ENCODE measurements around the gene ADA.

DNA sequence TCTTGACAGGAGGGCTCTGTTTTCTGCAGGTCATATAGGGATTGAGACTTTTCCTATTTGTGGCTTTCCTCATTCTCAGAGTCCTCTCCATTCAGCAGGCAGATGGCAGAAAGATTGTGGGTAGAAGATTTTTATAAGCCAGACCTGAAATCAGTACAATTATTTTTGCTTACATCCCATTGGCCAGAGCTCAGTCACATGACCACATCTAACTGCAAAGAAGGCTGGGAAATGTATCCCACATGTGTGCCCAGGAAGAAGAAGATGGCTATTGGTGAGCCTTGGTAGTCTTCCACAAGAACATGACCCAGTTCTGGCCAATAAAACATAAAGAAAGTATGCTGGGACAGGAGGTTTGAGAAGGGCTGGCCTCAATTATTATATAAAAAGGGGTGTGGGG is 42.1 kb upstream of the ADA start:
- no peak for TF ChIP-seq EZH2 (IDR thresholded peaks at IDR 0.05; ENCODE audit: borderline replicate concordance, low read depth, low read length, severe bottlenecking)
- TF ChIP-seq, protein P1, sequence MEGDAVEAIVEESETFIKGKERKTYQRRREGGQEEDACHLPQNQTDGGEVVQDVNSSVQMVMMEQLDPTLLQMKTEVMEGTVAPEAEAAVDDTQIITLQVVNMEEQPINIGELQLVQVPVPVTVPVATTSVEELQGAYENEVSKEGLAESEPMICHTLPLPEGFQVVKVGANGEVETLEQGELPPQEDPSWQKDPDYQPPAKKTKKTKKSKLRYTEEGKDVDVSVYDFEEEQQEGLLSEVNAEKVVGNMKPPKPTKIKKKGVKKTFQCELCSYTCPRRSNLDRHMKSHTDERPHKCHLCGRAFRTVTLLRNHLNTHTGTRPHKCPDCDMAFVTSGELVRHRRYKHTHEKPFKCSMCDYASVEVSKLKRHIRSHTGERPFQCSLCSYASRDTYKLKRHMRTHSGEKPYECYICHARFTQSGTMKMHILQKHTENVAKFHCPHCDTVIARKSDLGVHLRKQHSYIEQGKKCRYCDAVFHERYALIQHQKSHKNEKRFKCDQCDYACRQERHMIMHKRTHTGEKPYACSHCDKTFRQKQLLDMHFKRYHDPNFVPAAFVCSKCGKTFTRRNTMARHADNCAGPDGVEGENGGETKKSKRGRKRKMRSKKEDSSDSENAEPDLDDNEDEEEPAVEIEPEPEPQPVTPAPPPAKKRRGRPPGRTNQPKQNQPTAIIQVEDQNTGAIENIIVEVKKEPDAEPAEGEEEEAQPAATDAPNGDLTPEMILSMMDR (IDR thresholded peaks at IDR 0.05; ENCODE audit: borderline replicate concordance, extremely low read depth, low read length, poor library complexity, severe bottlenecking): no peak
